Stimulated activated CD8-positive, alpha-beta memory T cell treated with anti-CD3 and anti-CD28 coated beads, Interleukin-7, amount 100 ng/mL, for 1 hour (primary cell): Measurements from ENCODE around the gene AUTS2.
"Not testable (repeated sequence)": the region's sequence is repeated elsewhere in the genome, so short reads cannot be mapped to it uniquely, and the experiment has no call there.

Source experiments
- DNase-seq, 2 donors: peaks; one replicate each; pipeline ENCODE4 v3.0.0-alpha.2; 2020; ENCODE audit warnings: low read depth in 2 of 2

AUTS2 gene

GRCh38 chr7:70240873-70241272 is 642.6 kb downstream of the AUTS2 start:
- DNase-seq, result no peak

GRCh38 chr7:70241536-70242175 is 643.4 kb downstream of the AUTS2 start:
- no peak for DNase-seq

GRCh38 chr7:70242826-70243225 is 644.6 kb downstream of the AUTS2 start:
- DNase-seq, result no peak

GRCh38 chr7:70243443-70243842 is 645.2 kb downstream of the AUTS2 start:
- no peak for DNase-seq

GRCh38 chr7:70257921-70258320 is 659.6 kb downstream of the AUTS2 start:
- no peak for DNase-seq

GRCh38 chr7:70259502-70259901 is 661.2 kb downstream of the AUTS2 start:
- no peak for DNase-seq

- no peak for DNase-seq
Measured at GRCh38 chr7:70263471-70264255, 665.4 kb downstream of the AUTS2 start.

- DNase-seq, result no peak
Measured at GRCh38 chr7:70266186-70266585, 667.9 kb downstream of the AUTS2 start.

GRCh38 chr7:70267381-70268120 is 669.3 kb downstream of the AUTS2 start:
- DNase-seq, result no peak

- no peak for DNase-seq
Measured at GRCh38 chr7:70268179-70268578, 669.9 kb downstream of the AUTS2 start.

GRCh38 chr7:70270149-70270548 is 671.9 kb downstream of the AUTS2 start:
- DNase-seq, result no peak

- DNase-seq, result no peak
Measured at GRCh38 chr7:70271617-70272081, 673.4 kb downstream of the AUTS2 start.

- DNase-seq, result not testable (repeated sequence)
Measured at GRCh38 chr7:70275570-70275969, 677.3 kb downstream of the AUTS2 start.

- DNase-seq, result no peak
Measured at GRCh38 chr7:70285187-70285586, 686.9 kb downstream of the AUTS2 start.

GRCh38 chr7:70285854-70286253 is 687.6 kb downstream of the AUTS2 start:
- no peak for DNase-seq

- DNase-seq, result no peak
Measured at GRCh38 chr7:70288781-70289456, 690.6 kb downstream of the AUTS2 start.

- no peak for DNase-seq
Measured at GRCh38 chr7:70292716-70293115, 694.4 kb downstream of the AUTS2 start.

GRCh38 chr7:70294211-70294911 is 696.1 kb downstream of the AUTS2 start:
- DNase-seq, result no peak

- no peak for DNase-seq
Measured at GRCh38 chr7:70298780-70299471, 700.7 kb downstream of the AUTS2 start.

- no peak for DNase-seq
Measured at GRCh38 chr7:70299472-70299807, 701.2 kb downstream of the AUTS2 start.

GRCh38 chr7:70301673-70302185 is 703.5 kb downstream of the AUTS2 start:
- DNase-seq, result no peak
